ENCODE results near the gene KRT2.

The KRT2 gene

GRCh38 chr12:52600941-52601481, 51.0 kb downstream of the KRT2 start, which contains the start of gene KRT72:
Gene KRT72, minus strand, starts transcription at chr12:52601463. Its CDS starts 11 bp downstream, at chr12:52601452.
- no peak for DNase-seq (ENCODE audit: low read depth in 2 of 2)

GRCh38 chr12:52600475-52600874, 51.5 kb downstream of the KRT2 start:
- no peak for DNase-seq (ENCODE audit: low read depth in 2 of 2)
- TF ChIP-seq CTCF (IDR thresholded peaks at IDR 0.05; ENCODE audit: low read depth, low read length) = no peak
- H3K4me3 ChIP-seq (replicated peaks in 1 of 2; ENCODE audit: low read depth in 2 of 2, low read length in 2 of 2) = no peak overlapping the region

More at GRCh38 chr12:52600941-52601481, 51.0 kb downstream of the KRT2 start, which contains the start of gene KRT72:
- H3K4me3 ChIP-seq (replicated peaks in 1 of 2; ENCODE audit: low read depth in 2 of 2, low read length in 2 of 2) = no peak within 1 kb of the TSS
- TF ChIP-seq CTCF (IDR thresholded peaks at IDR 0.05; ENCODE audit: low read depth, low read length) = no peak

- TF ChIP-seq CTCF (IDR thresholded peaks at IDR 0.05; ENCODE audit: low read depth, low read length) = no peak
- no peak overlapping the region for H3K4me3 ChIP-seq (replicated peaks in 1 of 2; ENCODE audit: low read depth in 2 of 2, low read length in 2 of 2)
- DNase-seq (ENCODE audit: low read depth in 2 of 2) = no peak
These were observed 51.9 kb downstream of the KRT2 start for GRCh38 chr12:52600071-52600470.

GRCh38 chr12:52598966-52599365, 53.0 kb downstream of the KRT2 start:
- no peak overlapping the region for H3K4me3 ChIP-seq (replicated peaks in 1 of 2; ENCODE audit: low read depth in 2 of 2, low read length in 2 of 2)
- TF ChIP-seq CTCF (IDR thresholded peaks at IDR 0.05; ENCODE audit: low read depth, low read length) = no peak
- no peak for DNase-seq (ENCODE audit: low read depth in 2 of 2)
